Measurements from ENCODE around the gene MICAL2.
"Not testable (repeated sequence)": the region's sequence is repeated elsewhere in the genome, so short reads cannot be mapped to it uniquely, and the experiment has no call there.

Gene MICAL2

DNA sequence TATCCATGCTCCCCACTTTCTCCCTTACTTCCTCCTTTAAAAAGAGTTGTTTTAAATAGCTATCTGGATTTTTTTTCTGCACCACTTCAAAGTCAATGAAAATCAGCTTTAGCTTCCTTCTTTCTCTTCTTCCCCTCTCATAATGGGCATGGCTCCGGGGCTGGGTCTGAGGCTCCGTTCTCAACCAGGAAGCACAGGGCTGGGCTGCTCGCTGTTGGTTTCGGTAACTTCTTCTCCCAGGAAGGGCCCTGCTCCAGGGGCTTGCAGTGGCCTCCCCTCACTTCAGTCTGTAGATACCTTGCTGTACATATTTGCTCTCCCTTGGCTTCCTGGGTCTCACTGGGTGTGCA lies 23.8 kb downstream of the MICAL2 start:
- DNase-seq (ENCODE audit: low spot score) = no peak

DNA sequence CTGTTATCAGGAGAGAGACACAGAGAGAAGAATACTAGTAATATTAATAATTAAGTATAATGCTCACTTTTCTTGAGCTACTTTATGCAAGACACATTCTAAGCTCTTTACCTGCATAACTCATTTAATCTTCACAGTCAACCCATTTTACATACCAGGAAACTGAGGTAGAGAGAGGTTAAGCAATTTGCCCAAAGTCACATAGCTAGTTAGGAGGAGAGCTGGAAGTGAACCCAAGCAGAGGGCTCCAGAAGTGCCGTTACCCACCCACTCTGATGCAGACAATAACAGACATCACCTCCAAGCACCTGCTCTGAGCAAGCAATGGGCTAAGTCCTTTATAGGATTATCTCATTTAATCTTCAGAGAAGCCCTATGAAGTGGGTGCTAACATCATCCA lies 24.8 kb downstream of the MICAL2 start:
- DNase-seq (ENCODE audit: low spot score) = no peak

- no peak for DNase-seq (ENCODE audit: low spot score)
These were observed 26.8 kb downstream of the MICAL2 start for GRCh38 chr11:12137005-12137690.

DNA sequence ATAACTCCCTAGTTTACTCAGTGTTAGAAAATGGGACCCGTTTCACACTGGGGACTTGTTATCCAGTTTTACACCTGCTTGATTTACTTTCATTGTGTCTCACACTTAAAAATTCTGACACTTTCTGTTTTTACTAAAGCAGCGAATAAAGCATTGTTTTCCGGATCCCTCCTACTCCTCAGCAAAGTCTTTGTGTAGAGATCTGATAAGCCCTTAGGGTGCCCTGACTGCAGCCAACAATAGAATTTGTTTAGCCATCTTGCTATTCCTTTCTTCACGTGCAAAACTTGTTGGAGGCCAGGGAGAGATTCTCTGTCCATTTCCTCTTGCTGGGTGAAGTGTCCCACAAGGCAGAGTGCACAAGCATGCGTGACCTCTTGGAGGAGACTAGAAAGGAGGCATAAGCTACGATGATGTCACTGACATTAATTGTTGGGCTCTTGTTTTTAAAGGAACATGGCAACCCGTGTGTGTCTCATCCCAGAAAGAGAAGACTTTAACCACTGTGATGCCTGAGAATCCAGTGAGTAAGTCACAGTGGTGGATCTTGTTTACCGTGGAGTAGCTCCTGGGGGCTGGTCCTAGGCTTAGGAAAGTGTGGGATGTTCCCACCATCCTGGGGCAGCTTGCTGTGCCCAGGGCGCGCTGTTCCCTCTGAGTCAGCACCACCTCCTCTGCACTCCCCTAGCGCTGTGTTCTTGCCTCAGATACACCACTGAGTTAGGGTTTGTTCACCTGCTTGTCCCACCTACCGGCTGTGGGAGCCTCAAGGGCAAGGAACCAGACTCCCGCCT lies 27.7 kb downstream of the MICAL2 start:
- DNase-seq (ENCODE audit: low spot score) = no peak

GRCh38 chr11:12139144-12139881 lies 28.9 kb downstream of the MICAL2 start:
- DNase-seq (ENCODE audit: low spot score) = peak; percentile 25

DNA sequence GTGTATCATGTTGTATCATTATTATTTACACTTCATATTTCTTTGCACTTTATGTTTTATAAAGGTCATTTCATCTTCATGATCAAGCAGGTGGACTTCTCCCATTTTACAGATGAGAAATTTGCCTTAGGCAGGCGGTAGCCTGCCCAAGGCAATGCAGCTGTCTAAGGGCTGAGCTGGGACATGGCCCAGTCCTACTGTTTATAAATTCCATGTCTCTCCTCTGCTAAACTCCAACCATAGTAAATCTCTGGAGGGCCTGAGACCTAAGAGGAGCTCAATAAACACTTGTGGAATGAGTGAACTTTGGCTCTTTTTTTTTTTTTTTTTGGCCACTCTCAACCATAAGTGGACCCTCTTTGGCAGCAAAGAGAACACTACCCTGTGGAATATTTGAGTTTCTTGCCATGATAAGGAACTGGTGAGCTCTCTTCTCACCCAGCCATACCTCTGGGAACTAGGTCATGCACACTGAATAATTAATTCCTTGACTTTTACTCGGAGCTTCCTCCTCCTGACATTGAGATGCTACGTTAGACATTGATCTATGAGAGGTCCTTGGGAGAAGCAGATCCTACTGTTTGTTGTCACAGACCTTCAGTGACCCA lies 29.9 kb downstream of the MICAL2 start:
- no peak for DNase-seq (ENCODE audit: low spot score)

GRCh38 chr11:12141283-12141682 lies 30.9 kb downstream of the MICAL2 start:
- DNase-seq (ENCODE audit: low spot score) = no peak

DNA sequence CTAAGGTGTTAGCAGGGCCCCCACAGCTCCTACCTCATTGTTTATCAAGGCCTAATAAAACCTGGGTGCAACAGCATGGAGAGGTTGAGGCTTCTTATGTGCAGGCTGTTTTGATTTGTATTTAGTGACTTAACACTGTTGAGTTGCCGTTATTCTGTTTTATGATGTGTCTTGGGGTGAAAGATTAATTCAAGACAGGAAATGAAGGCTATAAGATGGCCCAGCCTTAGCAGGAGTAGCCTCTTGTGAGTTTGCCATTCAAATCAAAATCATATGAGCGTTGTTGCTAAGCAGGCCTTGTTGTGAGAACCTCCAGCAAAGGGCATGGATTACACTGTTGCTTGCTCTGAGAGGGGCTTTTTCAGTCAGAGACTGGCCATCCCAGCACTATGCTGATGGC lies 31.8 kb downstream of the MICAL2 start:
- no peak for DNase-seq (ENCODE audit: low spot score)

DNA sequence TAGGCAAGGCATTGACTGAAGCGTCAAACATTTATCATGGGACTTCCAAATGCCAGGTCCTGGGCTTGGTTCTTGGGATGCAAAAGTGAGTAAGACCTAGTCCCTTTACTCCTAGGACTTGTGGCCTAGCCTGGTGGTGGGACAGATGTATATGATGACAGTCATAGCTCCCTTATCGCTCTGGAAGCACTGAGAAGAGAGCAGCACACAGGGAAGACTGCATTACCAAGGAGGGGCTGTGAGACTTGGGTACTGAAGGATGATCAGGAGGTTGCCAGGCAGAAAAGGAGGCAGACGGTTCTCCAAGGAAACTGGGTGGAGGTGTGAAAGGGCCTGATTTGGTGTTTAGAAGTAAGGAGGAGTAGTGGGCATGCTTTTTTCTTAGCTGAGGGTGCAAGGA lies 32.5 kb downstream of the MICAL2 start:
- DNase-seq (ENCODE audit: low spot score) = no peak

DNA sequence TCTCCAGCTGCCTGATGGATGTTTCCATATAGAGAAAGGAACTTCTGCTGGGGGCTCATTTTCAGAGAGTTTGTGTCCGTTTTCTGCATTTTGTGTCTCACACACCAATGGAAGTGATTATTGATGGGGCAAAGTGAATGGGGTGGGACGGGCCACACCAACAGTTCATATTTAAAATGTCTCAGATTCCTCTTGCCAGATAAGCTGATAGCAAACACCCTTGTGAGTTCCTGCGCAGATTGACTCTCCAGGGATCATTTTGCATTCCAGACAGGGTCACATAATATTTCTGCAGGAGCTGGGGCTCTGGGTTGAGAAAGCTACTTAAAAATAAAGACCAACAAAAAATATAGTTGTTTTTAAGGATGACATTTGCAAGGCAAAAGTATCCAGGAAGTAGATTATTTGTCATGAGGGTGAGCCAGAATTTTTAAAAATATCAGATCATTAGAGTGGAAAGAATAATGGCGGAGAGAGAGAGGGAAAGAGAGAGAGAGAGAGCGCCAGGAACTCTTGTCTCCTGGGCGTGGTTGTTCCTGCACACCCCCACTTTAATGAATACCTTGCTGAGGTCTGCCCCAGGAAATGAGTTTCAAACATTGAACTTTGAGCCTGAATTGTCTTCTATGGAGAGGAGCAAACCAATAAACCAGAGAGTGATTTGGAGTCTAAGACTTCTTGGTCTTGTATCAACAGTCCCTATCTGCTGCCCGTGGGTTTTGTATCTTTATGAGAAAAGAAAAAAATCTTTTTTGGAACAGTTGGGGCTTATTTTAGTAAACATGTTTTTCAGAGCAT lies 33.3 kb downstream of the MICAL2 start:
- DNase-seq (ENCODE audit: low spot score) = no peak

DNA sequence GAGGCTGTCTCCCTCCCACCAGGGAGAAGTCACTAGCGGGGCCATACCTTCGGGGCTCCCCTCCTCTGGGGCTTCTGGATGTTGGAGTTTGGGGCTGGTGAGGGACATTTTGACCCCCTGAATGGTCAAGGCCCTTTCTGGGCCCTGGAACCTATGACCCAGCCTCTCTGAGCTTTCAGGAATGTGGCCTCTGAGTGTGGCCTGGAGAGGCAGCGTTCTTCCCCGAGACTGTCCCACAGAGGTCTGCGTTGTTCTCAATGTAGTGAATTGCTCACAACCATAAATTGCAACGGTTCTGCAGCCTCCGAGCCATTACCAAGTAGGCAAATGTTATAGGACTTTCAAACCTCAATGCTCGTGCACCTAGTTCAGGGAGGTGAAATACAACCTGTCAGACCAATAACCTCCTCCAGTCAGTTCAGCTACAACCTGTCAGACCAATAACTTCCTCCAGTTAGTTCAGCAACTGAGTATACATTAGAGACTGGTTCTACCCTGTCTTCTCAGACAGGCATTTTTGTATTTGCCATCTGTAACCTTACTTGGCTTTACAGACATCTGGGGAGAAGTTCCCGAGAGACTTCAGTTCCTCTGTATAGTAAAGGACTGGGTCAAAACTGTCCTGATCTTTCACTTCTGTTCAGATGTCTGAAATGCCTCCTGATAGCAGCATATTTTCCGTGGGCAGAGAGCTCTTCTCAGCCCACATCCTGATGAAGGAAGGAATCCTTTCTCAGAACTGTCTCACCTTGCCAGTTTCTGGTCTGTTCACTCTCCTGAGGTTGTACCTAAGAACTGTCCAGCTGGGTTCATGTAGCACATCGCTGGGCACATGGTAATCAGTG lies 34.2 kb downstream of the MICAL2 start:
- DNase-seq (ENCODE audit: low spot score) = no peak

DNA sequence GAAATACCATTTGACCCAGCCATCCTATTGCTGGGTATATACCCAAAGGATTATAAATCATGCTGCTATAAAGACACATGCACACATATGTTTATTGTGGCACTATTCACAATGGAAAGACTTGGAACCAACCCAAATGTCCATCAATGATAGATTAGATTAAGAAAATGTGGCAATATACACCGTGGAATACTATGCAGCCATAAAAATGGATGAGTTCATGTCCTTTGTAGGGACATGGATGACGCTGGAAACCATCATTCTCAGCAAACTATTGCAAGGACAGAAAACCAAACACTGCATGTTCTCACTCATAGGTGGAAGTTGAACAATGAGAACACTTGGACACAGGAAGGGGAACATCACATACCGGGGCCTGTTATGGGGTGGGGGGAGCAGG lies 36.3 kb downstream of the MICAL2 start:
- DNase-seq (ENCODE audit: low spot score) = not testable (repeated sequence)

- no peak for DNase-seq (ENCODE audit: low spot score)
These were observed 37.4 kb downstream of the MICAL2 start for GRCh38 chr11:12147827-12148226.

- DNase-seq (ENCODE audit: low spot score) = no peak
These were observed 38.1 kb downstream of the MICAL2 start for GRCh38 chr11:12148466-12148865.

DNA sequence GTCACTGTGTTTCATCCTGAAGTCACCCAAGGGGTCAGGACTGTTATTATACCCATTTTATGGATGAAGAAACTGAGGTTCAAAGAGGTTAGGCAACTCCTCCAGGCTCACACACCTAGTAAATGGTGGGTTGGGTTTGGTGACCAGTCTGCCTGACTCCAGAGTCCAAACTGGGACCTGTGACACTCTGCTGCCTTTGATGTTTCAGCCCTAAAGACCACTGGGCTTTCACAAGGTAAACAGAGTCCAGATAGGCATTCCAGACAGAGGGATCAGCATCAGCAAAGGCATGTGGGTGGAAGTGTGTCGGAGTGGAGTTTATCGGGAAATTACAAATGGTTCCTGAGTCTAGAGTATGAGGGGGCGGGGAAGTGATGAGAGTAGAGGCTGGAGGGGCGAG lies 38.5 kb downstream of the MICAL2 start:
- DNase-seq (ENCODE audit: low spot score) = no peak

- DNase-seq (ENCODE audit: low spot score) = no peak
These were observed 39.4 kb downstream of the MICAL2 start for GRCh38 chr11:12149672-12150225.

GRCh38 chr11:12150831-12151382 lies 40.5 kb downstream of the MICAL2 start:
- DNase-seq (ENCODE audit: low spot score) = no peak

GRCh38 chr11:12152321-12152720 lies 41.9 kb downstream of the MICAL2 start:
- DNase-seq (ENCODE audit: low spot score) = no peak

DNA sequence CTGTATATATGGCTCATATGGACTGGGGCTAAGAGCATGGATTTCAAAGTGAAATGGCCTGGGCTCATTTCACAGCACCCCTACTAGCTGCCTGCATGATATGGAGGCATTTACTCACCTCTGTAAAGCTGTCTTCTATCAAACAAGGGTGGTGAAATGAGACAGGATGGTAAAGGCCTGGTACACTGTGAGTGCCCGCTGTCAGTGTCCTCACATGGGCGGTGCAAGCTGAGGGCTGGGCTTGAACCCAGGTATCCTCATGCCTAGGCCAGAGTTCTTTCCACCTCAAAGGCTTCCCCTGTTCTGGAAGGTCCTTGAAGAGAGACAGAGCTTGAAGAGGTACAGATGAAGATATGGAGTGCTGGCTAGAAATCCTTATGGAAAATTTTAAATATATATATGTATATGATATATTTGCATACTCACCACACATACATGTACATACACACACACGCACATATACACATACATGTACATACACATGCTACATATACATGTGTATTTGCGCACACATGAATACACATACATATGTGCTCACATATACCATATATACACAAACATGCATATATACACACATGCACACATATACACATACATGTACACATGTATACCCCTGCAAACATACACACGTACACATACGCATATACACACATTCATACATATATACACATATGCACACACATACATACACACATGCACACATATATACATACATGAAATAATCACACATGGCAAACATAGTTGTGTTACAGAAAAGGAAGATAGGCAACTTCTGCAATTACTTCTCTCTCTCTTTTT lies 44.7 kb downstream of the MICAL2 start:
- no peak for DNase-seq (ENCODE audit: low spot score)
